Activated CD8-positive, alpha-beta memory T cell treated with anti-CD3 and anti-CD28 coated beads, Interleukin-2, amount 10 ng/mL, durations not matched to agents 7 days and 5 days (primary cell): Measurements from ENCODE around the gene BPNT1. TPM values are rescaled to one million over a fixed set of nuclear protein-coding genes. Genes with fewer than 3 reads are reported as not detected.

Source experiments
- ATAC-seq: fragments of 150-1000 bp; cut with Tn5 transposase; one replicate; pipeline ENCODE4 v1.10.0; 2021; ENCODE audit warnings: moderate library complexity
- CTCF ChIA-PET: fragments of 350-600 bp; sonication (Branson Sonifier 250); formaldehyde crosslinking; loops from one replicate; lab custom pipeline; 2021; ENCODE audit warnings: antibody characterized with exemption; lab: Charles Lee
- DNase-seq: peaks from one replicate; pipeline ENCODE4 v3.0.0-alpha.2; 2020
- H3K27ac Mint-ChIP-seq: one replicate; pipeline ENCODE4 v1.8.0; 2021; ENCODE audit warnings: mild to moderate bottlenecking, mixed read lengths
- H3K27me3 Mint-ChIP-seq: one replicate; pipeline ENCODE4 v1.8.0; 2021; ENCODE audit warnings: mixed read lengths
- H3K36me3 Mint-ChIP-seq: one replicate; pipeline ENCODE4 v1.8.0; 2021; ENCODE audit warnings: mild to moderate bottlenecking, mixed read lengths
- H3K4me1 Mint-ChIP-seq: one replicate; pipeline ENCODE4 v1.8.0; 2021; ENCODE audit warnings: mixed read lengths
- H3K4me3 Mint-ChIP-seq: one replicate; pipeline ENCODE4 v1.8.0; 2021; ENCODE audit warnings: mild to moderate bottlenecking, moderate library complexity, mixed read lengths
- H3K9me3 Mint-ChIP-seq: one replicate; pipeline ENCODE4 v1.8.0; 2022; ENCODE audit warnings: low read depth, mixed read lengths
- total RNA-seq, 2 experiments: library from RNA; stranded (reverse); gene quantifications; one replicate each; pipeline ENCODE4 v1.2.3, GENCODE V29; 2021

Gene BPNT1, protein sequence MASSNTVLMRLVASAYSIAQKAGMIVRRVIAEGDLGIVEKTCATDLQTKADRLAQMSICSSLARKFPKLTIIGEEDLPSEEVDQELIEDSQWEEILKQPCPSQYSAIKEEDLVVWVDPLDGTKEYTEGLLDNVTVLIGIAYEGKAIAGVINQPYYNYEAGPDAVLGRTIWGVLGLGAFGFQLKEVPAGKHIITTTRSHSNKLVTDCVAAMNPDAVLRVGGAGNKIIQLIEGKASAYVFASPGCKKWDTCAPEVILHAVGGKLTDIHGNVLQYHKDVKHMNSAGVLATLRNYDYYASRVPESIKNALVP
- total RNA-seq = 10 to 100 TPM; 22.5 to 27.7 TPM

DNA sequence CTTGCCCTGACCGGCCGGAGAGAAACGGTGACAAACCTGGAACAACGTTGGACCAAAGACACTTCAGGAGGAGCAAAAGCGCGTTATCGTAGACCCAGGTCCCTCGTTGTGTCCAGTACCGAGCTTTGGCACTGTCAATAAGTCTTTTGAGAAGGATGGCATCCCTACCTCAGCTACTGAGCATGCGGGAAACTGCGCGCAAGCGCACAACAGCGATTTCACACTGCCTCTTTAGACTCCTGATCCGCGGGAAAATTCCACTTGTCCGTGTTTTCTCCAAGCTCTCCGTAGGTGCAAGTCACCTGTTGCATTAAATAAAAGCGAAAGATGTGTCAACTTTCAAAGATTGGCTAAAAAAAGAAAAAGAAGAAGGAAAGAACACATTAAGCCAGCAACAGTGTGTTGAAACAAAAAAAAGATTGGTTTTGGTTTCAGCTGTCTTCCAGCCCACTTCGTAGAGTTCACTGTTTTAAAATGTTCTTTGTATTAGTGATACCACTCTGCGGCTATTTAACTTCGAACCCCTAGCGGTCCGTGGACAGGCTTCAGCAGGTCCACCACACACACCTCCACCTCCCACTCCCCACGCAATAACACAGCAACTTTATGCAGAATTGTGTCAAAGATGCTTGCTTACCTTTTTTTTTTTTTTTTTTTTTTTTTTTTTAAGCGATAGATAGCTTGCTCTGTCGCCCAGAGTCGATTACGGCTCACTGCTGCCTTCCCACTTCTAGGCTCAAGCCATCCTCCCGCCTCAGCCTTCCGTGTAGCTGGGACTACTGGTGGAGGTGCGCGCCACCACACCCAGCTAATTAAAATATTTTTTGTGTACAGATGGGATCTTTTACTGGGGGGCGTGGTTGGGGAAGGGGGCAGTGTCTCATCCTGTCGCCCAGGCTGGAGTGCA is at the start of gene BPNT1:
Gene BPNT1, minus strand, starts transcription at position 139 of the 907 bp plus-strand sequence. CDS start 9,942 bp downstream, outside the sequence.
- ATAC-seq (peak; percentile 77), DNase-seq (peak; percentile 98)
- CTCF ChIA-PET = interaction anchor here (0.5 to 2.3 kb wide), 9 partner anchors 18 to 187 kb away, joined by 3 to 9 read pairs (median 3); partner anchors contain the start of gene EPRS1
- Mint-ChIP-seq H3K9me3 (no peaks in the 10 kb centered on the region), H3K27ac (peak within 1 kb of the TSS; percentile 85), H3K4me3 (peak within 1 kb of the TSS; percentile 84), H3K36me3 (no peaks in the 10 kb centered on the region), H3K27me3 (no peaks in the 10 kb centered on the region), H3K4me1 (peaks cover 16% of the 10 kb centered on the region)

DNA sequence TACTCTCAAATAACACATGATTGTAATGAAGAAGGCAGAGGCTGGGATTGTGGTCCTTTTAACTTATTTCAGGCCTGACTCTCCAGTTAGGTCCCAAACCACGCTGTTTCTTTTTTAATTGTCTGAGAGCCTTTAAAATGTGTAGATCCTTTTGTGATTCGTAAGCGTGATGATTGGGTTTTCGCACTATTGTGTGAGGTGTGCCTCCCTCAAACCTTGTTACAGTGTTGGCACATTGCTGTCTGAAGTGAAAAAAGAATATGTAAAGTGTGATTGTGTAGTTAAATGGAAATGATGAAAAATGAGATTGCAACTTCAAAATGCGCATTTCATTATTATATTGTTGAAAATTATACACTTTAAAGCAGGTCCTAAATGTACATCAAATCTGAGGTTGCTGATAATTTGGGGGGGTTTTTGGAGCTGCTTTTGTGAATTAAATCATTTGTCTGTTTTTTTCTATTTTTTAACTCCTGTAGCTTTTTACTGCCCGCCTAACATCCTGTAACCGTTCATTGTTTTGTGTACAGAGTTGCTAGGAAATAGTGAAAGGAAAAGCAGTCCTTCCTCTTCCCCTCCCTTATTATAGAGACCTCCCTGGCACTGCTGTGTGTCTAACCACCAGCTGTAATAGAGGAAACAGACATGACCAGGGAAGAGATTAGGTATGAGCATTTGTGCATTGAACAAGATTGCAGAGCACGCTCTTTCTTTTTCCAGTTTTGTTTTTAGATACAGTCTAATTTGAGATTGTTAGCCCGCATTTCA is 47.6 kb upstream of the BPNT1 start:
- no peaks in the 10 kb centered on the region for H3K27me3 Mint-ChIP-seq
- H3K36me3 Mint-ChIP-seq = peaks cover 47% of the 10 kb centered on the region
- ATAC-seq (peak; percentile 91), DNase-seq (no peak)
- peaks cover 12% of the 10 kb centered on the region for H3K4me1 Mint-ChIP-seq
- H3K4me3 Mint-ChIP-seq = peak overlapping the region; percentile 26
- no peaks in the 10 kb centered on the region for H3K9me3 Mint-ChIP-seq
- CTCF ChIA-PET = interaction anchor here (0.8 to 1.1 kb wide), 2 partner anchors 21 to 24 kb away, joined by 3 to 4 read pairs; no protein-coding TSS in a partner anchor
- peak overlapping the region; percentile 72 for H3K27ac Mint-ChIP-seq

DNA sequence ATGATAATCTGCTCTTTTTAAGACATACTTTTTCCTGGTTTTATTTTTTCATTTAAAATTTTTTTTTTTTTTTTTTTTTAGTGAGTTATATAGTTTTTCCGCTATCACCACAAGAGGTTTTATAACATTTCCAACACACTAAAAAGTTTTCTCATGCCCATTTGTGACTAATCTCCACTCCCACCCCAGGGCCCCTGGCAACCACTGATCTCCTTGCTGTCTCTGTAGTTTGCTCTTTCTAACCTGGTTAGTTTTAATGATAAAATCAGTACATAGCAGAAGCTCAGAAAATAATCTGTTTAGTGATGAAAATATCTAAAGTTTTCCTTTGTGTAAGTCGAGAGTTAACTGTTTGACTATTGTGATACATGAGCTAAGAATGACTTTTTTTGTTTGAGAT is 46.2 kb upstream of the BPNT1 start:
- Mint-ChIP-seq H3K9me3 (no peaks in the 10 kb centered on the region), H3K27ac (peak overlapping the region; percentile 20), H3K36me3 (peaks cover 44% of the 10 kb centered on the region), H3K4me1 (peaks cover 12% of the 10 kb centered on the region), H3K27me3 (no peaks in the 10 kb centered on the region), H3K4me3 (no peak overlapping the region)
- DNase-seq = no peak
- CTCF ChIA-PET = interaction anchor here (1.0 kb wide), 1 partner anchor 12 kb away, joined by 3 read pairs; no protein-coding TSS in a partner anchor
- no peak for ATAC-seq

DNA sequence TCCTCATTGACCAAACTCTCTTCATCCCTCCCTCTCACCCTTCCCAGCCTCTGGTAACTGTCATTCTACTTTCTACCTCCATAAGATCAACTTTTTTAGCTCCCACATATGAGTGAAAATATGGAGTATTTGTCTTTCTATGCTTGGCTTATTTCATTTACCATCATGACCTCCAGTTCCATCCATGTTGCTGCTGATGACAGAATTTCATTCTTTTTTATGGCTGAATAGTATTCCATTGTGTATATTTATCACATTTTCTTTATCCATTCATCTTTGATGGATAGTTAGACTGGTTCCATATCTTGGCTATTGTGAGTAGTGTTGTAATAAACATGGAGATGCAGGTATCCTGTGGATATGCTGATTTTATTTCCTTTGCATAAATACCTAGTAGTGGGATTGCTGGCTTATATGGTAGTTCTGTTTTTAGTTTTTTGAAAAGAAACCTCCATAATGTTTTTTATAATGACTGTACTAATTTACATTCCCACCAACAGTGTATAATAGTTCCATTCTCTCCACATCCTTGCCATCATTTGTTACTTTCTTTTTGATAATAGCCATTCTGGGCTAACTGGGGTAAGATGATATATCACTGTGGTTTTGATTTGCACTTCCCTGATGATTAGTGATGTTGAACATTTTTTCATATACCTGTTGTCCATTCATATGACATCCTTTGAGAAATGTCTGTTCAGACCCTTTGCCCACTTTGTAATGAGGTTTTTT is 40.1 kb upstream of the BPNT1 start:
- Mint-ChIP-seq H3K4me3 (no peak overlapping the region), H3K36me3 (peaks cover 52% of the 10 kb centered on the region), H3K27me3 (no peaks in the 10 kb centered on the region), H3K9me3 (no peaks in the 10 kb centered on the region), H3K27ac (no peak overlapping the region), H3K4me1 (peaks cover 9% of the 10 kb centered on the region)
- CTCF ChIA-PET = no interaction called here
- no peak for DNase-seq
- no peak for ATAC-seq

DNA sequence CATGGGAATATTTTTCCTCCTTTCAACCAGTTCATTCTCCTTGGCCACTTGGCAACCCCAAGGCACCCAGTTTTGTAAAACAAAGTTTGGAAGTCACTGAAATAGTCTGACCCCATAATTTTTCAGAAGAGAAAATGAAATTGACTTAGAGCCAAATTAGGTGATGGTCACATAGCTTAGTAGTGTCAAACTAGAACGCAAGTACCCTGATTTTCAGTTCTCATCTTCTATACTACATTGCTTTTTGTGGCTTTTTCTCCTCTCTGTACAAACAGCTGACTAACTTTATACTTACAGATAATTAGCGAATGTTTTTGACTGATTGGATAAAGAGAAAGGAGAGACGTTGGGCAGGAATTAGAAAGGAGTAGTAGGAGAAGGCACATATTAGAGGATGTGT is 37.5 kb upstream of the BPNT1 start:
- Mint-ChIP-seq H3K27ac (no peak overlapping the region), H3K27me3 (no peaks in the 10 kb centered on the region), H3K9me3 (no peaks in the 10 kb centered on the region), H3K36me3 (peaks cover 41% of the 10 kb centered on the region), H3K4me3 (no peak overlapping the region), H3K4me1 (peaks cover 16% of the 10 kb centered on the region)
- CTCF ChIA-PET = interaction anchor here (1.5 kb wide), 1 partner anchor 14 kb away, joined by 8 read pairs; no protein-coding TSS in a partner anchor
- ATAC-seq (no peak), DNase-seq (no peak)

DNA sequence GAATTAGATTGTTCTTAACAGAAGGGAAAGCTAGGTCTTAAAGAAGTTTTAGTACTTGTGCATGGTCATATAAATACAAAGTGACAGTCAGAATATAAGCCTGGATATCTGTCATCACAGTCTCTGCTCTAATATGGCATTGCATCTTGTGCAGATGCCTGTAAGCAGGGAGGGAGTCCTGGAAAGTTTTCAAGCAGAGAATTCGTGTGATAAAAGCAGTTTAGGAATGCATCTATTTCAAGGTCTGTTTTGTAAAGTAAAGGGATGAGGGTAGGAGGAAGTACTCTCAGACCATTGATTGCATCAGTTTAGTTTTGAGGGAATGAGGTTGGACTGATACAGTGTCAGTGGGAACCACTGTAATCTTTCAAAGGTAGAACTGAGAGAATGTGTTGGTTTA is 35.0 kb upstream of the BPNT1 start:
- Mint-ChIP-seq H3K27me3 (no peaks in the 10 kb centered on the region), H3K27ac (no peak overlapping the region), H3K9me3 (no peaks in the 10 kb centered on the region), H3K4me1 (peaks cover 10% of the 10 kb centered on the region), H3K4me3 (no peak overlapping the region), H3K36me3 (peaks cover 32% of the 10 kb centered on the region)
- DNase-seq = no peak
- no peak for ATAC-seq
- CTCF ChIA-PET = interaction anchor here (0.6 to 2.0 kb wide), 8 partner anchors 11 to 135 kb away, joined by 3 to 9 read pairs (median 4); no protein-coding TSS in a partner anchor

DNA sequence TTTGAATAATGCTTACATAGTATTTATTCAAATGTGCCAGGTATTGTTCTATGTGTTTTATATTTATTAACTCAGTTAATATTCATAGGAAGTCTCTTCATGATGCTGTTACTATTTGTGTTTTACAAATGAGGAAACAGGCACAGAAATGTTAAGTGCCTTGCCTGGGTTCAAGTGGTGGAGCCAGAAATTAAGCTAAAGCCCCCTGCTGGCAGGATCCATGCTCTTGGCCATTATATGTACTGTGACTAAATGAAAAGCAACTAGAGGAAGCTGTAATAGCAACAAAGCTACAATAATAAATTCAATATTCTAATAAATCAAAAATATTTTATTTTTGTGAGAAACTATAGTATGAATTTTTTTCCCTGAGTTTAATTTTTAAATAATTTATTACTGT is 34.3 kb upstream of the BPNT1 start:
- Mint-ChIP-seq H3K36me3 (peaks cover 27% of the 10 kb centered on the region), H3K27me3 (no peaks in the 10 kb centered on the region), H3K9me3 (no peaks in the 10 kb centered on the region), H3K4me3 (no peak overlapping the region), H3K4me1 (peaks cover 10% of the 10 kb centered on the region), H3K27ac (no peak overlapping the region)
- ATAC-seq (no peak), DNase-seq (no peak)
- CTCF ChIA-PET = interaction anchor here (0.6 to 2.0 kb wide), 9 partner anchors 11 to 161 kb away, joined by 3 to 9 read pairs (median 3); no protein-coding TSS in a partner anchor

DNA sequence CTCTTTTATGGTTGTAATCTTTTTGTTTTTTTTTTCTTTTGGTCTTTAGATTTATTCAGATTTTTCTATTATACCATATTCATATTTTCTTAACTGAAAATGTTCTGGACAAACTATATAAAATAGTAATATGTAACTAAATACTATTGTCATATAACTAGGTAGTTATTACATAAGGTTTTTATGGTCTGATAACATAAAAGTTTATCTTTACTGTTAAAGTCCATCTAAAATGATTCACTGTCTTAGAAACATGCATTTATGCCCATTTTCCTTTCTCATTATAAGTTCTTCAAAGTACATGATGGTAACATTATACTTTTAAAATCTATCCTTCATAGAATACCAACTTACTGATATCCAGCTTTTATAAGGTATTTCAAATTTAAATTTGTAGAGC is 33.5 kb upstream of the BPNT1 start:
- peaks cover 19% of the 10 kb centered on the region for H3K36me3 Mint-ChIP-seq
- CTCF ChIA-PET = interaction anchor here (1.1 to 2.6 kb wide), 4 partner anchors 10 to 160 kb away, joined by 3 to 15 read pairs (median 4); no protein-coding TSS in a partner anchor

DNA sequence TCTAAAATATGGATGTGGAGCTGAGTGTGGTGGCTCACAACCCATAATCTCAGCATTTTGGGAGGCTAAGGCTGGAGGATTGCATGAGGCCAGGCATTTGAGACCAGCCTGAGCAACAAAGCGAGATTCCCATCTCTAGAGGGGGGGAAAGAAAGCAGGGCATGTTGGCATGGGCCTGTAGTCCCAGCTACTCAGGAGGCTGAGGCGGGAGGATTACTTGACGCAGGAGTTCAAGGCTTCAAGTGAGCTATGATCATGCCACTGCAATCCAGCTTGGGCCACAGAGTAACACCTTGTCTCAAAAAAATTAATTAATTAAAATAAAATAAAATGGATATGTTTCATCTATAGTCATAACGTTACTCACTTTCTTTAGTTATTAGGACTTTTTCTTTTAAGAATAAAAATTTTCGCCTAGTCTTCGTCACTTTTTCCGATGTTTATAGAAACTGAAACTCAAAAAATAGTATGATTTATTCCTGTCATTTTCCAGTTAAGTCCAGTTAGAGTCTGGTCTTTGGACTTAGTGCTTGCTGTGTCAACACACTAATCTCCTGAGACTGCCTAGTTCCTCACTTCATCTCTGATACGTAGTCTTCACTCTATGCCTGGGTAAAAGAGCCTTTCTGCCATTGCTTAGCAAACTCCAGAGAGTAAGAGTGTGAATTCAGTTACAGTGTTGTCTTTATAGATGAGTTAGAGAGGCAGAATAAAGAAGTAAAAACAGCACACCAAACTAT is 32.4 kb upstream of the BPNT1 start:
- peaks cover 15% of the 10 kb centered on the region for H3K36me3 Mint-ChIP-seq
- H3K9me3 Mint-ChIP-seq = no peaks in the 10 kb centered on the region
- no peak overlapping the region for H3K4me3 Mint-ChIP-seq

More for the DNA sequence above, 33.5 kb upstream of the BPNT1 start:
- no peak for DNase-seq
- Mint-ChIP-seq H3K27me3 (no peaks in the 10 kb centered on the region), H3K4me3 (no peak overlapping the region), H3K9me3 (no peaks in the 10 kb centered on the region), H3K4me1 (peaks cover 10% of the 10 kb centered on the region), H3K27ac (no peak overlapping the region)
- ATAC-seq = no peak

DNA sequence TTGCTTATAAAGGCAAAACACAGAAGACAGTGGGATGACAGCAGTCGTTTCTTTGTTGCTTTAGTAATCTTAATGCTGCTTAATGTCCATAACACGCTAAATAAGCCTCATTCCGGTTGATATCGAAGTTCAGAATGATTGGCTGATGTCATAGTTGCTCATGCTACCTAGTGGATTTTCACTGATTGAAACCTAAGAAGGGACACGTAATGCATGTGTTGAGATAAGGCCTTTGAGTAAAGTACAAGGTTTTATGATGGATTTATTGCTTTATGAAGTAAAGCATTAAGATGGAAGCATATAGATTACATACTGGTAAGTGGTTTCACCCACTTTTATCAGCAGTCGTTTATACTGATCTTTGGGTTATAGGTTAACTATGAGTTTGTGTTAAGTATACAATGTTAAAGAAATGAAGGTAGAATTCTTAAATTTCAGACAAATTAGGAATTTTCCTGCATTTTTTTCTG is 29.5 kb upstream of the BPNT1 start:
- ATAC-seq = no peak
- CTCF ChIA-PET = no interaction called here

More for the DNA sequence above, 32.4 kb upstream of the BPNT1 start:
- Mint-ChIP-seq H3K27me3 (no peaks in the 10 kb centered on the region), H3K27ac (no peak overlapping the region), H3K4me1 (peaks cover 10% of the 10 kb centered on the region)
- ATAC-seq = peak; percentile 12
- no peak for DNase-seq
- CTCF ChIA-PET = interaction anchor here (1.2 to 2.6 kb wide), 4 partner anchors 9 to 68 kb away, joined by 3 to 15 read pairs (median 4); no protein-coding TSS in a partner anchor

DNA sequence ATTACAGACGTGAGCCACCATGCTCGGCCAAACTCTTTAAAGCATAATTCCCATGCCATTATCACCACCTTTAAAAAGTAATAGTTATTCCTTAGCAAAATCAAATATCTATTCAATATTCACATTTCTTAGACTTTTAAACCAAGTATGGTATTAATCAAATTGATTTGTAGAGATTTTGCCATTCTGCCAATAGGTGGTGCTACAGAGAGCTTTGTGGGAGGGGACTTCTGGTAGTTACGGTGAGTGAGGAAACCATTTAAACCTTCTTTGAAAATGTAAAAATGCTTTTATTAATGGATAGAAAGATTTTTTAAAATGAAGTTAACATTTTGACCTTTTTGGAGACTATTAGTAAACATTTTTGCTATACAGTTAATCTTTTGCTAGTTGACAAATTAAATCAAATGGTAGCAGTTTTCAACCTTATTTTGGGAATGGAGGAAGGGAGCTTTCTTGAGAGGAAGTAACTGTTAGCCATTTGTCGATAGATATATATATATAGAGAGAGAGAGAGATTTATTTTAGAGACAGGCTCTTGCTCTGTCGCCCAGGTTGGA is 23.6 kb upstream of the BPNT1 start:
- ATAC-seq (peak; percentile 77), DNase-seq (no peak)
- Mint-ChIP-seq H3K4me1 (peaks cover 7% of the 10 kb centered on the region), H3K27ac (no peak overlapping the region), H3K4me3 (no peak overlapping the region), H3K27me3 (no peaks in the 10 kb centered on the region), H3K9me3 (no peaks in the 10 kb centered on the region), H3K36me3 (peaks cover 24% of the 10 kb centered on the region)
- CTCF ChIA-PET = interaction anchor here (0.8 to 1.9 kb wide), 20 partner anchors 9 to 150 kb away, joined by 3 to 15 read pairs (median 4); partner anchors contain the start of gene BPNT1

More for the DNA sequence above, 29.5 kb upstream of the BPNT1 start:
- H3K27ac Mint-ChIP-seq = no peak overlapping the region
- no peak for DNase-seq
- H3K4me1 Mint-ChIP-seq = peaks cover 4% of the 10 kb centered on the region
- no peak overlapping the region for H3K4me3 Mint-ChIP-seq
- peaks cover 11% of the 10 kb centered on the region for H3K36me3 Mint-ChIP-seq
- H3K27me3 Mint-ChIP-seq = no peaks in the 10 kb centered on the region
- no peaks in the 10 kb centered on the region for H3K9me3 Mint-ChIP-seq
